SU-DHL-6 (cell line): ENCODE results near the gene CEP104.

ENCODE experiments used
- CTCF ChIP-seq: fragments of 200-600 bp; sonication (generic); IDR thresholded peaks from one replicate; pipeline ENCODE4 v1.5.1; 2017; ENCODE audit warnings: antibody characterized with exemption, mild to moderate bottlenecking, low read length, moderate library complexity; ENCODE audit not compliant: insufficient read depth, poor library complexity, severe bottlenecking
- EZH2phosphoT487 ChIP-seq: fragments of 200-600 bp; sonication (generic), shearing (Covaris generic); conservative IDR thresholded peaks from 2 replicates; pipeline ENCODE4 v1.6.1; 2018; ENCODE audit warnings: mild to moderate bottlenecking, antibody characterized with exemption, low read length, moderate library complexity, mixed read lengths

GRCh38 chr1:3883194-3883925, 26.3 kb upstream of the CEP104 start:
- TF ChIP-seq CTCF (no peak), EZH2phosphoT487 (no peak)
